MCF 10A (cell line): ENCODE results near the gene ARL6IP4. TPM values are rescaled to one million over a fixed set of nuclear protein-coding genes. Genes with fewer than 3 reads are reported as not detected.

Experiments used
- BruUV-seq: library from RNA; stranded (reverse); fragments of 400-500 nt; replicated peaks from 2 replicates; lab custom pipeline; 2021; lab: Mats Ljungman, UMichigan
- CTCF ChIA-PET: fragments of 300-600 bp; sonication (Branson Sonifier 250); formaldehyde crosslinking; extraction: SDS; loops from one replicate; lab custom pipeline; 2021; ENCODE audit warnings: antibody characterized with exemption, inconsistent platforms; lab: Yijun Ruan, JAX
- POLR2A ChIA-PET: fragments of 300-600, 350-650 bp; sonication (Branson Sonifier 250); formaldehyde crosslinking; extraction: SDS; loops from one replicate; lab custom pipeline; 2020; ENCODE audit warnings: antibody characterized with exemption, inconsistent platforms; lab: Yijun Ruan, JAX
- DNase-seq: peaks from one replicate; pipeline ENCODE4 v3.0.0-alpha.2; 2018; ENCODE audit not compliant: unreplicated experiment
- H3K27ac Mint-ChIP-seq: one replicate; pipeline ENCODE4 v1.8.0; 2022; ENCODE audit warnings: mild to moderate bottlenecking, low read depth, mixed read lengths; ENCODE audit not compliant: unreplicated experiment
- H3K27me3 Mint-ChIP-seq: one replicate; pipeline ENCODE4 v1.8.0; 2022; ENCODE audit warnings: mixed read lengths; ENCODE audit not compliant: insufficient read depth, unreplicated experiment
- H3K36me3 Mint-ChIP-seq: one replicate; pipeline ENCODE4 v1.8.0; 2022; ENCODE audit warnings: mild to moderate bottlenecking, moderate library complexity, mixed read lengths; ENCODE audit not compliant: insufficient read depth, unreplicated experiment
- H3K4me1 Mint-ChIP-seq: one replicate; pipeline ENCODE4 v1.8.0; 2022; ENCODE audit warnings: mixed read lengths; ENCODE audit not compliant: insufficient read depth, unreplicated experiment
- H3K4me3 Mint-ChIP-seq: one replicate; pipeline ENCODE4 v1.8.0; 2022; ENCODE audit warnings: mild to moderate bottlenecking, moderate library complexity, mixed read lengths; ENCODE audit not compliant: unreplicated experiment
- H3K9me3 Mint-ChIP-seq: one replicate; pipeline ENCODE4 v1.8.0; 2022; ENCODE audit warnings: mixed read lengths; ENCODE audit not compliant: unreplicated experiment
- CTCF ChIP-seq: fragments of 200-600 bp; IDR thresholded peaks from one replicate; pipeline ENCODE4 v1.8.0; 2022; ENCODE audit warnings: antibody characterized with exemption, mild to moderate bottlenecking; ENCODE audit not compliant: unreplicated experiment
- intact Hi-C: fragments of 100-400 bp; cut with micrococcal nuclease; formaldehyde crosslinking; loops from 2 replicates; pipeline ENCODE4 v1.14.1; 2022
- total RNA-seq: library from RNA; stranded (reverse); gene quantifications from 2 replicates; pipeline ENCODE4 v1.2.3, GENCODE V29; 2022

Gene ARL6IP4
- total RNA-seq, 1 experiment from 2014 or later: 198 TPM

GRCh38 chr12:122997343-122998250, 17.1 kb downstream of the ARL6IP4 start:
- TF ChIP-seq CTCF: no peak
- Mint-ChIP-seq H3K36me3 (no peaks in the 10 kb centered on the region), H3K4me1 (no peaks in the 10 kb centered on the region), H3K4me3 (no peak overlapping the region), H3K27me3 (no peaks in the 10 kb centered on the region), H3K27ac (no peak overlapping the region), H3K9me3 (no peaks in the 10 kb centered on the region)
- ChIA-PET POLR2A (no interaction called here), CTCF (interaction anchor here (0.5 to 0.8 kb wide), 2 partner anchors 163 to 223 kb away, joined by 3 read pairs; no protein-coding TSS in a partner anchor)
- BruUV-seq: no TSS peak
- DNase-seq: no peak
- intact Hi-C loops: no loop called here

GRCh38 chr12:122998316-122998715, 17.8 kb downstream of the ARL6IP4 start:
- DNase-seq: no peak
- H3K27me3 Mint-ChIP-seq: no peaks in the 10 kb centered on the region
- no peak overlapping the region for H3K4me3 Mint-ChIP-seq
- intact Hi-C loops: no loop called here
- ChIA-PET CTCF (interaction anchor here (0.5 kb wide), 1 partner anchor 164 kb away, joined by 3 read pairs; no protein-coding TSS in a partner anchor), POLR2A (no interaction called here)
- no peak overlapping the region for H3K27ac Mint-ChIP-seq
- H3K4me1 Mint-ChIP-seq: no peaks in the 10 kb centered on the region
- TF ChIP-seq CTCF: no peak
- no peaks in the 10 kb centered on the region for H3K36me3 Mint-ChIP-seq
- BruUV-seq: no TSS peak
- H3K9me3 Mint-ChIP-seq: no peaks in the 10 kb centered on the region

- no peak overlapping the region for H3K27ac Mint-ChIP-seq
- BruUV-seq: no TSS peak
- CTCF ChIA-PET: interaction anchor here (0.7 kb wide), 1 partner anchor 166 kb away, joined by 3 read pairs; no protein-coding TSS in a partner anchor
- DNase-seq: no peak
- no peaks in the 10 kb centered on the region for H3K36me3 Mint-ChIP-seq
- no peak overlapping the region for H3K4me3 Mint-ChIP-seq
- POLR2A ChIA-PET: no interaction called here
- no peaks in the 10 kb centered on the region for H3K27me3 Mint-ChIP-seq
- H3K4me1 Mint-ChIP-seq: no peaks in the 10 kb centered on the region
- no peaks in the 10 kb centered on the region for H3K9me3 Mint-ChIP-seq
- TF ChIP-seq CTCF: no peak
- intact Hi-C loops: no loop called here
Observed at GRCh38 chr12:122999196-122999946, 18.9 kb downstream of the ARL6IP4 start.

- Mint-ChIP-seq H3K27ac (no peak overlapping the region), H3K36me3 (no peaks in the 10 kb centered on the region), H3K9me3 (no peaks in the 10 kb centered on the region), H3K27me3 (no peaks in the 10 kb centered on the region), H3K4me3 (no peak overlapping the region), H3K4me1 (no peaks in the 10 kb centered on the region)
- BruUV-seq: no TSS peak
- intact Hi-C loops: no loop called here
- no peak for DNase-seq
- ChIA-PET POLR2A (no interaction called here), CTCF (interaction anchor here (0.5 to 0.7 kb wide), 2 partner anchors 44 to 165 kb away, joined by 3 to 4 read pairs; no protein-coding TSS in a partner anchor)
- no peak for TF ChIP-seq CTCF
Observed at GRCh38 chr12:122999986-123000420, 19.5 kb downstream of the ARL6IP4 start.
